Measurements from ENCODE around the gene NFX1.

NFX1 gene

GRCh38 chr9:33290247-33291030 lies at the start of gene NFX1:
TSS of gene NFX1 (plus strand) at chr9:33290516. CDS start at chr9:33290573, 57 bp downstream.
- Histone ChIP-seq H3K36me3 (replicated peaks) (peaks cover 40% of the 10 kb centered on the region), H3K4me1 (peaks cover 16% of the 10 kb centered on the region), H3K4me3 (peak within 1 kb of the TSS; percentile 86), H3K9me3 (no peaks in the 10 kb centered on the region), H3K27me3 (ENCODE audit: low read depth) (no peaks in the 10 kb centered on the region)
- in situ Hi-C loops (cut with MboI; ENCODE audit: low sequenced_read_pairs) = no loop called here
- peak; percentile 93 to 96 for DNase-seq (ENCODE audit: low spot score in 2 of 2)

DNA sequence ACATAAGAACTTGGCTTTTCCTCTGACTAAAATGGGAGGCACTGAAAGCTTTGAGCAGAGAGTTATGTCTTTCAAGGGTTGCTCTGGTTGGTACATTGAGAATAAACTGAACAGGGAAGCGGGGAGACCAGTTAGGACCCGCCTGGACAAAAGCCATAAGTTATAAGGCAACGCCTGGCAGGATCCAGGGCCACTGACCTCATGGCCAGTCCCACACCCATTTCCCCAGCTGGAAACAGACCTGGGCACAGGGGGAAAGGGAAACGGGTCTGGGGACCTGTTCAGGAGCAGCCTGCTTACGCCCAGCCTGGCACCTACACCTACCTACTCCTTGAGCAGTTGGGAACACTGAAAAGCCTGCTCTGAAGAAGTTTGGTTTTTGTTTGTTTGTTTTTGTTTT lies 49.0 kb upstream of the NFX1 start:
- no peaks in the 10 kb centered on the region; the same call in 1 of the 2 replicates for H3K9me3 ChIP-seq
- in situ Hi-C loops (cut with MboI; ENCODE audit: low sequenced_read_pairs) = no loop called here
- H3K4me3 ChIP-seq = no peak overlapping the region
- H3K4me1 ChIP-seq = no peaks in the 10 kb centered on the region
- no peak for DNase-seq (ENCODE audit: low spot score in 2 of 2)
- no peaks in the 10 kb centered on the region for H3K27me3 ChIP-seq (ENCODE audit: low read depth)
- H3K36me3 ChIP-seq (replicated peaks) = no peaks in the 10 kb centered on the region

GRCh38 chr9:33242609-33243134 lies 47.6 kb upstream of the NFX1 start:
- H3K9me3 ChIP-seq = no peaks in the 10 kb centered on the region; the same call in 1 of the 2 replicates
- no peaks in the 10 kb centered on the region for H3K36me3 ChIP-seq (replicated peaks)
- in situ Hi-C loops (cut with MboI; ENCODE audit: low sequenced_read_pairs) = no loop called here
- H3K4me3 ChIP-seq = no peak overlapping the region
- H3K4me1 ChIP-seq = no peaks in the 10 kb centered on the region
- no peaks in the 10 kb centered on the region for H3K27me3 ChIP-seq (ENCODE audit: low read depth)
- DNase-seq (ENCODE audit: low spot score in 2 of 2) = no peak

DNA sequence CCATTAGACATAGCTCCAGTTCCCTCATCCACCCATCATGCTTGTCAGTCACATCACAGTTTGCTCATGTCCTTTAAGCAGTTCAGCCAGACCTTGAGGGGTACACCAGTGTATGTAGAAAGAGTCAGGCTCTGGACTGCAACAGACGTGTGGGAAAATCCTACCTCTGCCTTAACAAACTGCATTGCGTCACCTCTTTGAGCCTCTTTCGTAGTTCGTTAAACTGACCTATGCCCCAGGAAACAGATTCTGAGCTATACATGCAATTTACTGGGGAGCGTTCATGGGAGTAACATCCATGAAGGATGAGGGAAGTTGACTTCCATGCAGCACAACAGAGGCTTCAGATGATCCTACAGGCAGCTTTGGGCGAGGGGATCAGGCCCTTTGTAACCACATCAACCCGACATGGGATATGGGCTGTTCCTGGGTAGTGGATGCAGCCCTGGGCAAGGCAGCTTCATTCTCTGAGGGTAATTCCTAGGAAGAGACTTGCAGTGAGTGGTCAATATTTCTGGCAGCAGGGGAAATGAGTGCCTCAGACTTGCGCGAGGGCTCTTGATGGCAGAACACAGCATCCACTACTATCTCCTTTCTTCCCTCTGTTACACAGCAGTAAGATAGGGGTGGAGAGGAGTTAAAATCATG lies 46.1 kb upstream of the NFX1 start:
- Histone ChIP-seq H3K4me3 (no peak overlapping the region), H3K27me3 (ENCODE audit: low read depth) (no peaks in the 10 kb centered on the region), H3K36me3 (replicated peaks) (no peaks in the 10 kb centered on the region), H3K4me1 (no peaks in the 10 kb centered on the region), H3K9me3 (no peaks in the 10 kb centered on the region)
- in situ Hi-C loops (cut with MboI; ENCODE audit: low sequenced_read_pairs) = no loop called here
- DNase-seq (ENCODE audit: low spot score in 2 of 2) = no peak

GRCh38 chr9:33245341-33245740 lies 45.0 kb upstream of the NFX1 start:
- Histone ChIP-seq H3K27me3 (ENCODE audit: low read depth) (no peaks in the 10 kb centered on the region), H3K9me3 (no peaks in the 10 kb centered on the region), H3K36me3 (replicated peaks) (no peaks in the 10 kb centered on the region), H3K4me3 (no peak overlapping the region), H3K4me1 (no peaks in the 10 kb centered on the region)
- in situ Hi-C loops (cut with MboI; ENCODE audit: low sequenced_read_pairs) = no loop called here
- DNase-seq (ENCODE audit: low spot score in 2 of 2) = no peak

DNA sequence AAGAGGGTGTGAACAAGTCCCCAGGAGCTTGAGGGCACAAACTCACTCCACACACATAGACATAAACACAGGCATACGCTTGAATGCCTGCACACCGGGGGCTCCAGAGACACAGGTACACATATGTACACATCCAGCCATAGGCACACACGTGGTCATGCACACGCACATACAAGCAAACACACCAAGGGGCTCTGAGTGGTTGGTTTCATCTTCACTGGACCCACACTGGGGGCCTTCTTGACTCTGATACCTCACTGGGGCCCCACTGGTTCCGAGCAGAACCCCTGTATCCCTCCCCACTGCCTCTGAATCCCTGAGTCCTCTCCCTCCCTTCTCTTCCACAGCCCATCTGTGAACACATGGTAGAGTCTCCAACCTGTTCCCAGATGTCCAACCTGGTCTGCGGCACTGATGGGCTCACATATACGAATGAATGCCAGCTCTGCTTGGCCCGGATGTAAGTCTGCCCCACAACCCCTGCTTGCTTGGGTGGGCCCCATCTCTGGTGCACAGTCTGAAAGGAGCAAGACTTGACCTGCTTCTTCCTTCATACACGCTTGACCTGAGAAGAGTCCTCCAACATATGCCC lies 44.0 kb upstream of the NFX1 start:
- Histone ChIP-seq H3K27me3 (ENCODE audit: low read depth) (no peaks in the 10 kb centered on the region), H3K4me3 (no peak overlapping the region), H3K9me3 (no peaks in the 10 kb centered on the region), H3K36me3 (replicated peaks) (no peaks in the 10 kb centered on the region), H3K4me1 (no peaks in the 10 kb centered on the region)
- in situ Hi-C loops (cut with MboI; ENCODE audit: low sequenced_read_pairs) = no loop called here
- no peak for DNase-seq (ENCODE audit: low spot score in 2 of 2)

DNA sequence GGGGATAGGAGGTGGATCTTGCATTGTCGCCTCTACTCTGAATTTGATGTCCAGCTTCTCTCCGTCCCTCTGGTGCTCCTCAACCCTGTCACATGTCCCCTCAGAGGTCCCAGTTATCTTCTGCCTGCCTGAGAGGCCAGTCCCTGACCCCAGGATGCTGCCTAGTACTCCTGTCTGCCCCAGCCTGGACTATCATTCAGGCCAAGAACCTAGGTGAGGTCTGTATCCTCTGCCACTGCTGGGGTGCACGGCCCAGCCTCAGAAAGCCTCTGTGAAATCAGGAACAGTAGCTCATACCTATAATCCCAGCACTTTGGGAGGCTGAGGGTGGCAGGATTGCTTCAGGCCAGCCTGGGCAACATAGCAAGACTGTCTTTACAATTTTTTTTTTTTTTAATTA lies 41.7 kb upstream of the NFX1 start:
- no peak for DNase-seq (ENCODE audit: low spot score in 2 of 2)
- Histone ChIP-seq H3K27me3 (ENCODE audit: low read depth) (no peaks in the 10 kb centered on the region), H3K36me3 (replicated peaks) (peaks cover 12% of the 10 kb centered on the region), H3K4me3 (no peak overlapping the region), H3K4me1 (no peaks in the 10 kb centered on the region), H3K9me3 (no peaks in the 10 kb centered on the region)
- in situ Hi-C loops (cut with MboI; ENCODE audit: low sequenced_read_pairs) = no loop called here

GRCh38 chr9:33249087-33249658 lies 41.1 kb upstream of the NFX1 start:
- no peaks in the 10 kb centered on the region for H3K4me1 ChIP-seq
- in situ Hi-C loops (cut with MboI; ENCODE audit: low sequenced_read_pairs) = no loop called here
- peaks cover 13% of the 10 kb centered on the region for H3K36me3 ChIP-seq (replicated peaks)
- H3K4me3 ChIP-seq = no peak overlapping the region
- no peak for DNase-seq (ENCODE audit: low spot score in 2 of 2)
- H3K9me3 ChIP-seq = no peaks in the 10 kb centered on the region
- no peaks in the 10 kb centered on the region for H3K27me3 ChIP-seq (ENCODE audit: low read depth)

GRCh38 chr9:33249983-33250382 lies 40.3 kb upstream of the NFX1 start:
- Histone ChIP-seq H3K4me1 (no peaks in the 10 kb centered on the region), H3K9me3 (no peaks in the 10 kb centered on the region), H3K27me3 (ENCODE audit: low read depth) (no peaks in the 10 kb centered on the region), H3K4me3 (no peak overlapping the region), H3K36me3 (replicated peaks) (peaks cover 21% of the 10 kb centered on the region)
- no peak for DNase-seq (ENCODE audit: low spot score in 2 of 2)
- in situ Hi-C loops (cut with MboI; ENCODE audit: low sequenced_read_pairs) = no loop called here

DNA sequence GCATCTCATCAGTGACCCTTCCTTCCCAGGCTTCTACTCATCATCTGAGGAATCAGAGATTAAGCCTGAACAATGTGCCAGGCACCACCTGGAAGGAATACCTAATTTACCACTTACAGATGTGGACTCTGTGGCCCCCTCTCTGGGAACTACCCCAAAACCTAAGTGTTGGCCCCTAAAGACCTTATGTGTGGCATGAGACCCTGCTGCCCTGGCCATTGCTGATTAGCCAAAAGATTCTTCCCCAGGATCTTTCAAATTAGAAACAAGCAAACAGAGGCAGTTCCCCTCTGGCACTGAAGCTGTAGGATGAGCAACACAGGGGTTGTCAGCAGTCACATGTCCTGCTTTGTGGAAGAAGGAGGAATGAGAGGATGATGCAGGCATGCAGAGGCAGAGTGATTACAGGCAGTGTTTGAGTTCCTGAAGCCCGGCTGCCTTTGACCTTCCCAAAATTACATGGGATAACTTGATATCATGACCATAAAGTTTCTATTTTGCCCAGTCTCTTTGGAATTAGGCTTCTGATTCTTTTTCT lies 39.8 kb upstream of the NFX1 start:
- Histone ChIP-seq H3K36me3 (replicated peaks) (peaks cover 27% of the 10 kb centered on the region), H3K9me3 (no peaks in the 10 kb centered on the region), H3K4me1 (no peaks in the 10 kb centered on the region), H3K27me3 (ENCODE audit: low read depth) (no peaks in the 10 kb centered on the region), H3K4me3 (no peak overlapping the region)
- in situ Hi-C loops (cut with MboI; ENCODE audit: low sequenced_read_pairs) = no loop called here
- no peak for DNase-seq (ENCODE audit: low spot score in 2 of 2)

DNA sequence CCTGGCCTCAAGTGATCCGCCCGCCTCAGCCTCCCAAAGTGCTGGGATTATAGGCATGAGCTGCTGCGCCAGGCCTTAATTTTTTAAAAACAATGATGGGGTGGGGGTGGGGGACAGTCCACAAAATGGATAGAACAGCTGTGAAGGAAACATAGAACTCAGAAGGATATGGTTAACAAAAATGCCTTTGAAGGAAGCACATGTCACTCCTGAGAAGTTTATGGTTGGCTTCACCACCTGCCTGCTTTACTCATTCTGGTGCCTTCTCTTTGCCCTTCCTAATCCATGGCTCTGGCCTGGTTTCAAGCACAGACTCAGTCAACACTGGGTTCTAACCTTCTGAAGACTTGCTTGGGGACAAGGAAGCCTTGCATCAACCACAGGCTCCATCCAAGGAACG lies 36.1 kb upstream of the NFX1 start:
- H3K36me3 ChIP-seq (replicated peaks) = peaks cover 61% of the 10 kb centered on the region
- H3K27me3 ChIP-seq (ENCODE audit: low read depth) = no peaks in the 10 kb centered on the region
- no peak for DNase-seq (ENCODE audit: low spot score in 2 of 2)
- no peaks in the 10 kb centered on the region for H3K4me1 ChIP-seq
- H3K4me3 ChIP-seq = no peak overlapping the region
- in situ Hi-C loops (cut with MboI; ENCODE audit: low sequenced_read_pairs) = no loop called here
- no peaks in the 10 kb centered on the region for H3K9me3 ChIP-seq

GRCh38 chr9:33255014-33255413 lies 35.3 kb upstream of the NFX1 start:
- H3K4me1 ChIP-seq = no peaks in the 10 kb centered on the region
- in situ Hi-C loops (cut with MboI; ENCODE audit: low sequenced_read_pairs) = no loop called here
- H3K36me3 ChIP-seq (replicated peaks) = peaks cover 69% of the 10 kb centered on the region
- no peaks in the 10 kb centered on the region for H3K9me3 ChIP-seq
- H3K4me3 ChIP-seq = no peak overlapping the region
- no peaks in the 10 kb centered on the region for H3K27me3 ChIP-seq (ENCODE audit: low read depth)
- DNase-seq (ENCODE audit: low spot score in 2 of 2) = no peak

GRCh38 chr9:33255471-33255870 lies 34.8 kb upstream of the NFX1 start:
- Histone ChIP-seq H3K36me3 (replicated peaks) (peaks cover 74% of the 10 kb centered on the region), H3K4me1 (no peaks in the 10 kb centered on the region), H3K9me3 (no peaks in the 10 kb centered on the region), H3K4me3 (no peak overlapping the region), H3K27me3 (ENCODE audit: low read depth) (no peaks in the 10 kb centered on the region)
- no peak for DNase-seq (ENCODE audit: low spot score in 2 of 2)
- in situ Hi-C loops (cut with MboI; ENCODE audit: low sequenced_read_pairs) = no loop called here
